Measurements from ENCODE around the gene TDRD7.

TDRD7 gene

DNA sequence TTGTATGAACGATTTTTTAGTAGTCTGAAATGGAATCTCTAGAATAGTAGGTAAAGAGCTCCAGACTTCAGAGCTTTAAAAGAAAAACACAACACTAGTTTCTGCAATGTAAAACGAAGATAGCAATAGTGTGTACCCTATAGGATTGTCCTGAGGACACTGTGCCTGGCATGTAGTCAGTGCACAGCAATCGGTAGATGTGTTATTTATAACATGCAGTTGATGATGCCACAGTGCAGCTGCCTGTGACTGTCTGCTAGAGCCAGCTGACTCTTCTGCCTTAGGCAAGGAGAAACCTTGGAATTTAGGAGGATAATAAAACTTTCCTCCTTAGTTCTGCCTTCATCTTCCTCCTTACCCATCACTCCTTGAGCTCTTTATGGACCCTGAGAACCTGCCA lies 61.8 kb downstream of the TDRD7 start:
- no peaks in the 10 kb centered on the region for H3K36me3 ChIP-seq (ENCODE audit: control insufficient read depth, insufficient read depth, low read length)
- no peaks in the 10 kb centered on the region for H3K4me1 ChIP-seq (ENCODE audit: control insufficient read depth, insufficient read depth, low read length)
- H3K9me3 ChIP-seq (ENCODE audit: control insufficient read depth, low read length): no peaks in the 10 kb centered on the region
- no peak overlapping the region for H3K9ac ChIP-seq (ENCODE audit: low read length)
- H3K27me3 ChIP-seq (ENCODE audit: control insufficient read depth, insufficient read depth, low read length): no peaks in the 10 kb centered on the region
- no peak overlapping the region for H3K4me3 ChIP-seq (ENCODE audit: low read length)

DNA sequence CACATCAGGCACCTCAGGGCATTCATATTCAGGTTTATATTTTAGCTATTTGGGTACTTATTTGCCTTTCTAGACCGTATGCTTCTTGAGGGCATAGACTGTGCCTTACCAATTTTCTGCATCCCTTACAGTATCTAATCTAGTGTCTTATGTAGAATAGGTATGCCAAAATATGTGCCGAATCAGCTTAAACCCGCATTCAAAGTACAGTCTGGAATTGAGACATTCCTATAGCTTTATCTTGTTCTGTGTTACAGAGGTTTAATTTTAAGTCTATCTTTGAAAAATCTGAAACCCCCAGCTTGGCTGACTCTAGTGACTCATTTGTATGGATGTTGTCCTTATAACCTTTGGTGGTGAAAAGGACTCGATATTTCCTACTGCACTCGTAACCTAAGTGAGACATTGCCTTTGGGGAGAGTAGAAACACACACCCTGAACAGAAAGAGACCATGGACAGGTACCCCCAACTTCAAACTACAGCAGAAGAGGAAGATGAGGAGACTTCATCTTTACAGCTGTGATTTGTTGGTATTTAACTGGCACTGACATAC lies 62.6 kb downstream of the TDRD7 start:
- Histone ChIP-seq H3K9ac (ENCODE audit: low read length) (no peak overlapping the region), H3K36me3 (ENCODE audit: control insufficient read depth, insufficient read depth, low read length) (no peaks in the 10 kb centered on the region), H3K4me1 (ENCODE audit: control insufficient read depth, insufficient read depth, low read length) (no peaks in the 10 kb centered on the region), H3K4me3 (ENCODE audit: low read length) (no peak overlapping the region), H3K27me3 (ENCODE audit: control insufficient read depth, insufficient read depth, low read length) (no peaks in the 10 kb centered on the region), H3K9me3 (ENCODE audit: control insufficient read depth, low read length) (no peaks in the 10 kb centered on the region)

DNA sequence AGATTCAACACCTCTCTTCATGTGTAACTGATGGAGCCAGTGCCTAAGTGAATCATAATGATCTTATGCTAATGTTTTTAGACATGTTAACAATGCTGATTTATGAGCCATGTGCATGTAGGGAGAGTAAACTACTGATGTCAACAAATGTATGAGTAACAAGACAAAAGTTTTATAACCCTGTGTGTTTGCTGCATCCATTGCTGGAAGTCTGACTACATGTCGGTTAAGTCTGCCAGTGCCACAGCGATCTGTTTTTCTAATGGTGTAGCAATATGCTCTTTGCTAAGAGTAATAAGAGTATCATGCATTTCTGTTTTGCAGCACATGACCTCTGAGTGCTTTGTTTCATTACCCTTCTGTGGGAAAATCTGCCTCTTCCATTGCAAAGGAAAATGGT lies 63.2 kb downstream of the TDRD7 start:
- Histone ChIP-seq H3K36me3 (ENCODE audit: control insufficient read depth, insufficient read depth, low read length) (no peaks in the 10 kb centered on the region), H3K27me3 (ENCODE audit: control insufficient read depth, insufficient read depth, low read length) (no peaks in the 10 kb centered on the region)

DNA sequence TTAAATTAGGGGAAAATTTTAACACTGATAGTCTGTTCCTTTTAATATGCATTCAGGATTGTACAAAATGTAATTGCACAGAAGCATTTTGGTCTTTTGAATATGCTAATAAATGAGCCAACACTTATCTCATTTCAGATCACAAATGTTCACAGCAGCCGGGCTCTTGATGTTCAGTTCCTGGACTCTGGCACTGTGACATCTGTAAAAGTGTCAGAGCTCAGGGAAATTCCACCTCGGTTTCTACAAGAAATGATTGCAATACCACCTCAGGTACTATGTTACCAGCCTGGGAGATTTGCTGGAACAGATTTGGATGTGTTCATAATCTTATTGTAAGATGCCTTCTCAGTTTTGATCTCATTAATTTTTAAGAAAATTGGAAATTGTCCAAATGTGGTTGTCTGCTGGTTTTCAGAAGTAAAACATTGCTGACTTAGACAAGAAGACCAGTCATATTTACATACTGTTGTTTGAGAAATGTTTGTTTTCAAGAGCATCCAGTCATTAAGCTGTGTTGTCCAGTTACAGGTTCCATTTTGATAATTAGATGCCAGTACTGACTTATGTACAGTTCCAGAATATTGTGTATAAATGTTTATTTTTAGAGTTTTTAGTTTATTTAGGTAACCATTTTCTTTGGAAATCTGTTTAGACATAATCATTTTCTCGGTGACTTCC lies 66.5 kb downstream of the TDRD7 start:
- Histone ChIP-seq H3K4me1 (ENCODE audit: control insufficient read depth, insufficient read depth, low read length) (no peaks in the 10 kb centered on the region), H3K9me3 (ENCODE audit: control insufficient read depth, low read length) (no peaks in the 10 kb centered on the region), H3K27me3 (ENCODE audit: control insufficient read depth, insufficient read depth, low read length) (no peaks in the 10 kb centered on the region), H3K36me3 (ENCODE audit: control insufficient read depth, insufficient read depth, low read length) (no peaks in the 10 kb centered on the region), H3K9ac (ENCODE audit: low read length) (no peak overlapping the region), H3K4me3 (ENCODE audit: low read length) (no peak overlapping the region)

More for the DNA sequence above, 63.2 kb downstream of the TDRD7 start:
- no peaks in the 10 kb centered on the region for H3K9me3 ChIP-seq (ENCODE audit: control insufficient read depth, low read length)
- H3K4me1 ChIP-seq (ENCODE audit: control insufficient read depth, insufficient read depth, low read length): no peaks in the 10 kb centered on the region
- no peak overlapping the region for H3K9ac ChIP-seq (ENCODE audit: low read length)
- no peak overlapping the region for H3K4me3 ChIP-seq (ENCODE audit: low read length)

DNA sequence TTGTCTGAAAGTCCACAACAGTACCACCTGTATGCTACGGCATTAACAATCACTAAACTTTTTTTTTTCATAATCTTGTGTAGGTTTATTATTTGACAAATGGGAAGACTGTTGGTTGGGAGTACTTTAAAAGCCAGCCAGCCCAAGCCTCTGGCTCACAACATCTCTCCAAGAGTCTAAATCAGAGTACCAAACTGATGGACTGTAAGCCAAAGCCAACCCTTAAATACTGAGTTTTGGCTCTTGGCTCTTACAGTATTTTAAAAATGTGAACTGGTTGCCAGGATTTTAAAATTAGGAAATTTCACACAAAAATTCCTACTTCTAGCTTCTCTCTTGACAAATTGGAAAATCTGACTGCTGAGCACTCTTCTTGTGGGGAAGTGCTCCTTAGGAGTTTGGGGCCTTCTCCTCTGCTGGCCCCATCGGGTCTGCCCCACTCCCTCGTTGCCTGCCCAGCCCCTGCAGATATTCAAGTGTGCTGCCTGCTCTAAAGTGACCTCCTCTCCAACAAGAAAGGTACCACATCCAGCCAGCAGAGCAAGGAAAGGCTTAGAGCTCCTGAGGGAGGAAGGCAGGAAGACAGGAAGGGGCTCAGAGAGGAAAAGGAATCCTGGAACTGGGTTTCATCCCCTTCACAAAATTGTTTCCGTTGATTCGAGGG lies 67.7 kb downstream of the TDRD7 start:
- Histone ChIP-seq H3K4me3 (ENCODE audit: low read length) (no peak overlapping the region), H3K9ac (ENCODE audit: low read length) (no peak overlapping the region), H3K4me1 (ENCODE audit: control insufficient read depth, insufficient read depth, low read length) (no peaks in the 10 kb centered on the region), H3K9me3 (ENCODE audit: control insufficient read depth, low read length) (no peaks in the 10 kb centered on the region), H3K36me3 (ENCODE audit: control insufficient read depth, insufficient read depth, low read length) (no peaks in the 10 kb centered on the region), H3K27me3 (ENCODE audit: control insufficient read depth, insufficient read depth, low read length) (no peaks in the 10 kb centered on the region)

DNA sequence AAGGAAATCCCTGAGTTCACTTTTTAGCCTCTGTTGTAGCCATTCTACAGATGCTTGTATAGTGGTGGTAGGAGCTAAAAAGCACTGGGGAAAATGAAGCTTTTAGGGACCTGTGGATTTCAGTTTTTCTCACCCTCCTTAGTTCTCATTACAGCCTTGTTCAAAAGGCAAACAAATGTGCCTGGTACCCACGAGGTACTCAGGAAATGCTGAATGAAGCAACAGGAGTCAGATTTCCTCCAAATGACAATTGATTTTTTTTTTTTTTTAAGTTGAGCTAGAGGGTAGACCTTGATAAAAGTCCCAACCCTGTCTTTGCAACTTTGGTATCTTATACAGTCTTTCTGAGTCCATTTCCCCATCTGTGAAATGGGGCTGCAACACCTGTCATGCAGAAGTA lies 68.3 kb downstream of the TDRD7 start:
- Histone ChIP-seq H3K9me3 (ENCODE audit: control insufficient read depth, low read length) (no peaks in the 10 kb centered on the region), H3K4me3 (ENCODE audit: low read length) (no peak overlapping the region), H3K27me3 (ENCODE audit: control insufficient read depth, insufficient read depth, low read length) (no peaks in the 10 kb centered on the region), H3K36me3 (ENCODE audit: control insufficient read depth, insufficient read depth, low read length) (no peaks in the 10 kb centered on the region), H3K4me1 (ENCODE audit: control insufficient read depth, insufficient read depth, low read length) (no peaks in the 10 kb centered on the region), H3K9ac (ENCODE audit: low read length) (no peak overlapping the region)

DNA sequence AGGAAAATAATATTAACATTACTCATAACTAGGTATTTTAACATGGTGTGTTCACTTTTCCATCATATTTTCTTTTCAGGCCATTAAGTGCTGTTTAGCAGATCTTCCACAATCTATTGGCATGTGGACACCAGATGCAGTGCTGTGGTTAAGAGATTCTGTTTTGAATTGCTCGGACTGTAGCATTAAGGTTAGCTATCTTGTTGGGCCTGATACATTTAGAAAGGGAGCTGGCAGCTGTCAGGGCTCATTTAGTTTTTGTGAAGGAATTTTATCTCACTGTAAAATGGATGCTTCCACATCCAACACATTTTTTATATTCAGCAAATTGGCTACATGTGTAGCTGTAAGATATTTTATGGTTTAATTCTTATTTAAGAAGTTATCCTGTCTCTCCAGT lies 68.9 kb downstream of the TDRD7 start:
- Histone ChIP-seq H3K9ac (ENCODE audit: low read length) (no peak overlapping the region), H3K36me3 (ENCODE audit: control insufficient read depth, insufficient read depth, low read length) (no peaks in the 10 kb centered on the region), H3K27me3 (ENCODE audit: control insufficient read depth, insufficient read depth, low read length) (no peaks in the 10 kb centered on the region)

DNA sequence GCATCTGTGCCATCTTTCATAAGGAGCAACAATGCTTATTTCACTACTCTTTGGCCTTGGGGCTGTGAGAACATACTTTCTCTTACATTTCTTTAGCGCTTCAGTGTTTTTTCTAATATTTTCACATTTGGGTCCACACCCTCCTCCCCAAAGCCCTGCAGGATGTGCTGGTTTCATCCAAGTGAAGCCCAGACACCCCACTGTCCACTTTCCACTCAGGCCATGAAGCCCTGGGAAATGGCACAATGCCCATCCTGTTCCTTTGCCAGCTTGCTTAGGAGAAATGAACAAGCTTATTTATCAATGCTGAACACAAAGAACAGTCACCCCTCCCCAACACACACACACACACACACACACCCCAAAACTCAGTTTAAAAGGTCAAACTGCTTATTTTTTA lies 72.2 kb downstream of the TDRD7 start:
- Histone ChIP-seq H3K9ac (ENCODE audit: low read length) (no peak overlapping the region), H3K9me3 (ENCODE audit: control insufficient read depth, low read length) (no peaks in the 10 kb centered on the region), H3K36me3 (ENCODE audit: control insufficient read depth, insufficient read depth, low read length) (no peaks in the 10 kb centered on the region), H3K4me3 (ENCODE audit: low read length) (no peak overlapping the region), H3K4me1 (ENCODE audit: control insufficient read depth, insufficient read depth, low read length) (no peaks in the 10 kb centered on the region), H3K27me3 (ENCODE audit: control insufficient read depth, insufficient read depth, low read length) (no peaks in the 10 kb centered on the region)

More for the DNA sequence above, 68.9 kb downstream of the TDRD7 start:
- no peaks in the 10 kb centered on the region for H3K4me1 ChIP-seq (ENCODE audit: control insufficient read depth, insufficient read depth, low read length)
- H3K4me3 ChIP-seq (ENCODE audit: low read length): no peak overlapping the region
- no peaks in the 10 kb centered on the region for H3K9me3 ChIP-seq (ENCODE audit: control insufficient read depth, low read length)

DNA sequence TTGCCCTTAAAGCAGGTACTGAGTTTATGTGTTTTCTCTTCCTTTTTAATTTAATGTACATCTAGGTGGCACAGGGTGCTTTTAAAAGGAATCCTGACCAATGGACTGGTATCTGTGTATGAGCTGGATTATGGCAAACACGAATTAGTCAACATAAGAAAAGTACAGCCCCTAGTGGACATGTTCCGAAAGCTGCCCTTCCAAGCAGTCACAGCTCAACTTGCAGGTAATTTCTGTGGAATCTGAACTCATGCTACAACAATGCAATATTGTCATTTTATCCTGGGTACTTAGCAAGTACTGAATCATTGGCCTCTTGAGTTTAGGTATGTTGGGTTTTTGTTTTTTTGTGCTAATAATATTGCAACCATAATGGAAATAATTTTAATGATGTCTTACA lies 75.2 kb downstream of the TDRD7 start:
- Histone ChIP-seq H3K27me3 (ENCODE audit: control insufficient read depth, insufficient read depth, low read length) (no peaks in the 10 kb centered on the region), H3K9ac (ENCODE audit: low read length) (no peak overlapping the region), H3K9me3 (ENCODE audit: control insufficient read depth, low read length) (no peaks in the 10 kb centered on the region), H3K4me3 (ENCODE audit: low read length) (no peak overlapping the region), H3K4me1 (ENCODE audit: control insufficient read depth, insufficient read depth, low read length) (no peaks in the 10 kb centered on the region), H3K36me3 (ENCODE audit: control insufficient read depth, insufficient read depth, low read length) (peaks cover 4% of the 10 kb centered on the region)

DNA sequence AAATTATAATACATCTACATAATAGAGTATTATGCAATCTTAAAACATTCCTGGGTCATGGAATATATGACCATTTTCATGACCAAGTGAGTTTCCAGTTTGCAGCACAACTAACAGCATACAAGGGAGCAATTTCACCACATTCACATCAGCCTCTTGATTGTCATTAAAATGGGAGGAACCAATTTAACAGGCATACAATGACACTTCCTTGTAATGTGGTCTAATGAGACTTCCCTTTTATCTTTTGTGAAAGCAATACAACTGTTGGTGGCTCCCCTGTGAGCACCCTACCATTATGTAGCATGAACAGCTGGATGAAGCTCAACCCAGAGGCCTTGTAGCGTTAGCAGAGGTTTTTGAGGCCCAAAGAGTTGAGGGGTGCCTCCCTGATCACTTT lies 76.0 kb downstream of the TDRD7 start:
- no peak overlapping the region for H3K9ac ChIP-seq (ENCODE audit: low read length)
- no peaks in the 10 kb centered on the region for H3K27me3 ChIP-seq (ENCODE audit: control insufficient read depth, insufficient read depth, low read length)
- H3K4me3 ChIP-seq (ENCODE audit: low read length): no peak overlapping the region
- no peaks in the 10 kb centered on the region for H3K4me1 ChIP-seq (ENCODE audit: control insufficient read depth, insufficient read depth, low read length)
- H3K9me3 ChIP-seq (ENCODE audit: control insufficient read depth, low read length): no peaks in the 10 kb centered on the region
- H3K36me3 ChIP-seq (ENCODE audit: control insufficient read depth, insufficient read depth, low read length): peaks cover 4% of the 10 kb centered on the region

DNA sequence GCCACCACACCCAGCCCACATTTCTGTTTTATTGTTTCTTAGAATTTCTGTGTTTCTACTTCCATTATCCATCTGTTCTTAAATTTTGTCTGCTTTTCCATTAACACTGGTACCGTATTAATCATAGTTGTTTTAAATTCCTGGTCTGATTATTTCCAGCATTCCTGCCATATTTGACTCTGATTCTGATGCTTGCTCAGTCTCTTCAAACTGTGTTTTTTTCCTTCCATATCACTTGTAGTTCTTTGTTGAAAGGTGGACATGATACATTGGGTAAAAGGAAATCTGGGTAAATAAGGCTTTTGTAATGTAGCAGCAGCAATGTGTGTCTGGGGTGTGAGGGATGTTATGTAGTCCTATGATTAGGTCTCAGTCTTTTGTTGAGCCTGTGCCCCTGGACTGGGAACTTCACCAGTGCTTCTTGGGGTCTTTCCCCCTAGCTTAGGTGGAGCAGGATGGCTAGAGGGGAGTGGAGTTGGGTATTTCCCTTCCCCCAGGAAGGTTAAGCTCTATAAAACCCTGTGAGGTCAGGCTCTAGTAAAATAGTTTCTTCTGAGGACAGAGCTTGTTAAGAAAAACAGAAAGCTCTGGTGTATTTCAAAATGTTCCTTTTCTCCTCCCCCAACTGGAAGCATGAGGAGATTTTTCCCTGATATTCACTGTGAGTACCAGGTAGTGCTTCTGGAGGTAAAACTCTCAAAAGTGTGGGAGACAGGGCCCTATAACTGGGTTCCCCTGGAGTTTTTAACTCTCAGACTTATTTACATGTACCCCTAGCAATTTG lies 79.5 kb downstream of the TDRD7 start:
- H3K4me3 ChIP-seq (ENCODE audit: low read length): no peak overlapping the region
- no peak overlapping the region for H3K9ac ChIP-seq (ENCODE audit: low read length)
- no peaks in the 10 kb centered on the region for H3K9me3 ChIP-seq (ENCODE audit: control insufficient read depth, low read length)
- no peaks in the 10 kb centered on the region for H3K4me1 ChIP-seq (ENCODE audit: control insufficient read depth, insufficient read depth, low read length)
- peaks cover 4% of the 10 kb centered on the region for H3K36me3 ChIP-seq (ENCODE audit: control insufficient read depth, insufficient read depth, low read length)
- H3K27me3 ChIP-seq (ENCODE audit: control insufficient read depth, insufficient read depth, low read length): no peaks in the 10 kb centered on the region

Data from mucosa of stomach (tissue), 1 donor.